GM11168 (cell line): ENCODE measurements around the gene PTPRN2.

Experiments
- in situ Hi-C: fragments of 300-500 bp; cut with MboI; formaldehyde crosslinking; loops from one replicate; pipeline ENCODE4 v1.12.0; 2022; ENCODE audit warnings: low sequenced_read_pairs; ENCODE audit not compliant: unreplicated experiment

Gene PTPRN2

DNA sequence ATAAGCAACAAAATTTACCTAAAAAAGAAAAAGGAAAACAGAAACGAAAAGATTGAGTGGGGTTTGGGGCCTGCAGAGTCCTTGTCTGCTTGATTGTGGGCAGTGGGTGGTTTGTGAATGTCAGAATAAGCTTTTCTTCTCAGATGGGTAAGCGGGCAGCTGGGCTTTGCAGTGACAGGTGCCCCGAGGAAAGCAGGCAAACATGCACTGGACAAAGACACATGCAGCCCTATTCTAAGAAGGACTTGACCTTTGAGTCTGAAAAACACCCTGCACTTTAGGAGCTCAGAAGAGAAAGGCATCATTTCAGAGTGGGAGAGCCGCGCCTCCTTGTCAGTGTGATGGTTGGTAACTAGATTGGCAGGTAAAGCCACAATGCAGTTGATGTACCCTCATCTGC lies 562.7 kb downstream of the PTPRN2 start:
- in situ Hi-C loops = no loop called here

DNA sequence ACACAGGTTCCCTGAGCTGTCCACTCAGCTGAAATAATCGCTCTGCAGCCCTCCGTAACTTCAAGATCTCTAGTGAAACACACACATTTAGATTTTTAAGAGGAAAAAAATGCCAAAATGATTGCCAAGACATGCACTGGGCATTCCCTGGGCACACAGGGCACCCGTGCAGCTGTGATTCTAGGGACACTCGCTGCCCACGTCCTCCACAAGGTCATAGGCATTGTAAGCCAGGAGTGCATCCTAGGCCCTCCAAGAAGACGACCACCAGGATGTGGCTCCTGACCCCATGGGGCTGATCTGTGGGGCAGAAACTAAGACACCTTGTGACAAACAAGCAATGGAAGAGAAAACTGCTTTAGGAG lies 563.3 kb downstream of the PTPRN2 start:
- in situ Hi-C loops = no loop called here

DNA sequence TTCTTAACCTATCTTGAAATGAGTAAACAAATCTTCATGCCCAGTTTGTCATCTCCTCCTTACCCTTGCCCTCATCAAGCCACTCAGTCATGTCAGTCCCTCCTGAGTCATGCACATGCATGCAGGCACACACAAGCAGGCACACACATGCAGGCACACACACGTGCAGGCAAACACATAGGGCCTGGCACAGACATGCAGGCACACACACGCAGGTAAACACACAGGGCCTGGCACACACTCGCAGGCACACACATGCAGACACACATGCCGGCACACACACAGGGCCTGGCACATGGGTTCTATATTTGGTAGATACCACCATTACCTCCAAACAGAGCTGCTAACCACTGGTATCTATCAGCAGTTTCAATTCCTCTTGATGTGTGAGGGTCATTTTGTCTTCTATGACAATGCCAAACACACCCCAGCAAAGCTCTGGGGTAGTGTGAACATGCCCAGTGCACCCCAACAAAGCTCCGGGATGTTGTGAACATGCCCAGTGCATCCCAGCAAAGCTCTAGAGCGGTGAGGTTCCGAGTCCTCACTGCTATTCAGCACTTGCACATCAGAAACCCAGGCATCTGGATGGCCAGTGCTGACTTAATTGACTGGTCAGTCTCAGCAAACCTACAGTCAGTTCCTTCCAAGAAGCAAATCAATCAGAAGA lies 563.8 kb downstream of the PTPRN2 start:
- in situ Hi-C loops = no loop called here

DNA sequence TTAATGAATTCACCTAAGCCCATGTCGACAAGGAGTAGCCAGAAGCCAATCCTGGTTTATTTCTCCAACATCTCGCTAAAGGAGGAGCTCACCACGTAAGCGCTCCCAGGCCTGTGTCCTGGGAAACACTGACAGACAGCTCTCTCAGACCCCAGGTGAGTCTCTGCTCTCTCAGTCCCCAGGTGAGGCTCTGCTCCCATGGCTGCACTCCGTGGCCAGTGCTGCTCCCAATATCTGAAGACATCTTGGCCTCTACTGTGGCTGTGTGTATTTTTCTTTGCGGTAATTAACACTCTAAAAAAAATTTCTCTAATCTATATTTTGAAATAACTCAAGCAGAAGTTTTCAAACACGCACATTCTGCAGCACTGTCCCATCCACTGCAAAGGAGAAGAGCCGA lies 564.5 kb downstream of the PTPRN2 start:
- in situ Hi-C loops = no loop called here

DNA sequence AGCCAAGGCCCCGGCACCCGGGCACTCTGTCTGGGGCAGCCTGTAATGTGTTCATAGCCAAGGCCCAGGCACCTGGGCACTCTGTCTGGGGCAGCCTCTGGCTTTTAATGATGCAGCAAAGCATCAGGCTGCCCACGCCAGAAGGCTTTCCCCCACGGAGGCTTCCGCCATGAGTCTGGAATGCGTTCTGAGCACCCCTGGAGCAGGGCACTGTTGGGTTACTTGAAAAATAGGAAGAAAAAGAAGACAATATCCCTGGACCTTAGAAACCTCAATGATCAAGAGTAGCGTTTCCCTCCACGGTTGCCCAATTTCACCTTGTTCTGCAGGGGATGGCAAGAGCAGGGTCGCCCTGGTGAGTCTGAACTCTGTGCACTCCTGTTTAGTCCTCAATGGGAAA lies 565.0 kb downstream of the PTPRN2 start:
- in situ Hi-C loops = no loop called here

DNA sequence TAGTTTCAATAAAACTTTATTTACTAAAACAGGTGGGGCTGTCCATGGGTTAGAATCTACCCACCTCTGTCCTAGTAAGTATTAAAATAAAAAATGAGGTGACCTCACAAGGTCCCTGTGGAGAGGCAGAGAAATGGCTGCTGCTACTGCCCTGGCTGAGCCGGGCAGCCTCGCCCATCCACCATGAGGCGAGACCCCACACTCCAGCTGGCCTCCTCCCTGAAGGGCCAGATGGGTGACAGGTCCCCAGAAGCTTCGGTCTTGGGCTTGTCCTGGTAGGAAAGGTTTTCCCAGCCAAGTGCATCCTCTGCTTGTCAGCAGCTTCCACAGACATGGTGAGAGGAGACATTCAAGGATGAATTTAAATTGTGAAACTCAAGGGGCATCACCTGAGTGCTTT lies 565.8 kb downstream of the PTPRN2 start:
- in situ Hi-C loops = no loop called here

DNA sequence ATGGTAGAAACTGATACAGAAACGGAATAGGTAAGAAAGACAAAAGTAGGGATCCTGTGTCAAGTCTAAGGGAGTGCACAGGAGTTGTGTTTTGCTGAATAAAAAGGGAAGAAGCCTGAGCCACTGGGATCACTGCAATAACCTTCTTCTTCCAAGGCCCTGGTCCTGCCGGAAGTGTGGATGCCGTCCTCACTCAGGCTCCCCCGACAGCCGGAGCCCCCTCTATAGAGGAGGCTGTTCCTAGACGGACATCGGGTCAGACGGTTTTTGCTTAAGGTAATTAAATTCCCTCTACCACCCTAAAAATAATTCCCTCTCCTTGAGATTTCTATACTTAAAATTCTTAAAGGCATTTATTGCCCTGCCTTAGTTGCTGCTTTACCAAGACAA lies 566.9 kb downstream of the PTPRN2 start:
- in situ Hi-C loops = no loop called here

DNA sequence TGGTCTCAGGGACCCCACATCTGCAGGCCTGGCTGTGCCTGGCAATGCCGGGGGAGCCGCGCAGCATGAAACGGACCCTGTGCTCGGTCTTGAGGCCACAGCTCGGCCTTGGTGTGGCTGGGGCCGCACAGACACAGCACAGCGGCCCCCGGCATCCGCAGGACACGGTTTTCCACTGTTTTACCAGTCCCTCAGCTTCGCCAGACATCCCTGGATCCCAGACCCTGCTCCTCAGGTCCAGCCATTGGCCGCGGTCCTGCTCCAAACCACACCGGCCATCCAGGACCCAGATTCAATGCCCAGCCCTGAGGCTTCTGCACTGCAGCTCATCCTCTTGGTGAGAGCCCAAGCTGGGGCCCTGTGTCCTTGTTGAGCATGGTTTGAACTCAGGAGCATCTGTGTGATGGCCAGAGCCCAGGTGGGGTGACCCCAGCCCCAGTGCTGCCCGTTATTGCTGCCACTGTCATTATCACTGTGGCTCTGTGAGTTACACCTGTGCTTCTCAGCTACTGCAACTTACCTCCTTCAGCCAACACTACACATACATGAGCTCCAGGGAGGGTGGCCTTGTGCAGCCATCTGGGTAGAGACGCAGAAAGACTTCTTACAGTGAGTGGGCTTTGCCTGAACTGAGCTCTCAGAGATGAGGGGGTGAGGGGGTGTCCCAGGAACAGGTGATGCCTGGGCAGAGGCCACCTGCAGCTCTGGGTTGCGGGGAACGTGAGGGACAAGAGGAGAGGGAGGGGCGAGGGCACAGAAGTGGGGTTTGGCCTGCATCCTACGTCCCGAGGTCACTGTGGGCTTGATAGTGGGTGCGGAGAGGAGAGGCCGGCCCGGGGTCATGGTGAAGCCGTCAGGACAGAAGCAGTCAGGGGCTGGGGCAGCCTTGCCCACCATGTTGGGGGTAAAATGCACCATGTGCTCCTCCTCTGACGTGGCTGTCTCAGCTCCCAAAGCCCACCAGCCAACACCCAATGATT lies 567.6 kb downstream of the PTPRN2 start:
- in situ Hi-C loops = no loop called here

DNA sequence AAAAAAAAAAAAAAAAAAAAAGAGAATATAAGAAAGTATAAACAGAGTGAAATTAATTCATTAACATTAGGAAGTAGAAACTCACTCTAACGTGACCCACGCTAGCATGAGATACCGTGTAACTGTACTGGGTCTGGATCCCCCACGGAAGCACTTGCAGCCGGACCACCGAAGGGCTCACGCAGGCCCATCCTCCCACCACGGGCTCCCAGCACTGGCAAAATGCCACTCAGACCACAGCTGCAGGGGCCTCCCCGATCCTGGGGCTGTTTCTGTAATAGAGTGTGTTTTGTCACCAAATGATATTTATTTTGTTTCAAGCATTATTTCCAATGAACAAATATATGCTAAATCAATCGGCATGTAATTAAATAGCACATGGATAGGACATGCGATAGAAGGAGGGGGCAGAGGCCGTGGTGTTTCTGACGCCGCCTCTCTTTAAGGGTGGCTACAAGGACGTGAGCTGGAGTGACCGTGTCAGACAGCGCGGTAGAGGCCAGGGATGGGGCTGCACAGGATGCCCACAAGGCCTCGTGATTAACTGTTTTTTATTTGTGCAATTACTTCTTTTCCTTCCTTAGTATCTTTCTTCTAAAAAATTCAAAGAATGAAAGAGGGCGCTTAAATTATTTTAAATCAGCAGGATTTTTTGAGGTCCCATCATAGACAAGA lies 568.5 kb downstream of the PTPRN2 start:
- in situ Hi-C loops = no loop called here

DNA sequence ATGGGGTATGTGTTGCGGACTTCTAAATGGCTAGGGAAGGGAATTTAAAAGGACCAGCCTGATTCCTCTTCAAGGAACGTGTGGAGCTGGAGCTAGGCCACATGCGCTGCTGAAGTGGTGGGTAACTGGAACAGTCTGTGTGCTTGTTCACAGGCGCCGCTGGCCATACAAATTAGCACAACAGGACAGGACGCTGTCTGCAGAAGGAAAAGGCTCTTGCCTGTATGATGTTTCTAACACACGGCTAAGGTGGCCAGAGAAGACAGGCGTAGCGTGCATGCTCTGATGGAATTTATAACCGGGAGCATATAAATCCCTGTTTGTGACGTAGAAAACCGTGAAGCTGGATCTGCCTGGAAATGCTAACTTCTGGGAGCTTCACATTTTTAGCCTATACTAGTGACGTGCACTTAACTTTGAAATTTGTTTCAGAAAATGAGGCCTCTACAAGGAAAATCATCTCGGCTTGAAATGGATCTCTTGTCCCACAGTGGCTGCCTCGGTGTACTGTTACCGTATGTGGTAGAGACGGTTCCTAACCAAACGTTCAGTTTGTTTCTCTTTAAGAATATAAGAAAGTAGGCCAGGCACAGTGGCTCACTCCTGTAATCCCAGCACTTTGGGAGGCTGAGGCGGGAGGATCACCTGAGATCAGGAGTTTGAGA lies 569.4 kb downstream of the PTPRN2 start:
- in situ Hi-C loops = no loop called here

DNA sequence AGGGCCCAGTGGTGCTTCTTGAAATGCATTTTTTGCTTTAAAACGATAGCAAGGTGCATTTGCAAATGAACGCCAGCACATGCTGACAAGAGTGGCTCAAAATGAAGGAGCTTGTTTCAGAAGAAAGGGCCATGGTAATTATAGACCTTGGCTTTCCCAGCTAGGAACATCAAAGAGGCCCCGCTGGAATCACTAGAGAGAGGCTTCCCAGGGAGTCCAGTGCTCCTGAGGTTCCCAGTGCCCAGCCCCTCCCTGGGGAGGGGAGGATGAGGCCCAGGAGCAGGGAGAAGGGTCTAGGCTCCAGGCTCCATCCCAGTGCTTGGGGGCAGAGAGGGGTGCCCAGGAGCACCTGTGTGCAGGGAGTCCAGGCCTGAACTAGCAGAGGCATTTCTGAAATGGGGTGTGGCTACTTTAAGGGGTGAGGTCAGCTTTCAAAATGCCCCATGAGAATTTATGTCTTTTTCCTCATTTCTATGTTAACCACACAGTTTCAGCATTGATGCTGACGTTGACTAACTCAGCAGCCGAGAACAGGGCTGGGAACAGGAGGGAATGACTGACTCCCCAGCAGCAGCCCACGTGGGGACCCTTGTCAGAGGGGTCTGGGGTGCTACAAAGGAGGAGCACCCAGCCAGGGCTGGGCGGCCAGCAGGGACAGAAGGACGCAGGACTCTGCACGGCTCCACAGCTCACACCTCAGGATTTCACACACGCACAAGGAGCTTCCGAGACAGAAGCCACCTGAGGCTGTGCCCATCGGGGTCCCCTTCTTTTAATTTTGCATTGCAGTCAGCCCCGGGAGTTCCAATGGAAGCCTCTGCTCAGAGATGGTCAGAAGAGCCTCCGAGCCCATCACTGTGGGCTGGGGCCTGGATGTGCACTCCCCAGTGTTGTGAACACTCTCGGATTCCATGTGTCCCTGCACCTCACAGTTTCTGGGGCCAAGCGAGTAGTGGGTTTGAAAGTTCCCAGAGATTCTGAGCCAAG lies 570.2 kb downstream of the PTPRN2 start:
- in situ Hi-C loops = no loop called here

DNA sequence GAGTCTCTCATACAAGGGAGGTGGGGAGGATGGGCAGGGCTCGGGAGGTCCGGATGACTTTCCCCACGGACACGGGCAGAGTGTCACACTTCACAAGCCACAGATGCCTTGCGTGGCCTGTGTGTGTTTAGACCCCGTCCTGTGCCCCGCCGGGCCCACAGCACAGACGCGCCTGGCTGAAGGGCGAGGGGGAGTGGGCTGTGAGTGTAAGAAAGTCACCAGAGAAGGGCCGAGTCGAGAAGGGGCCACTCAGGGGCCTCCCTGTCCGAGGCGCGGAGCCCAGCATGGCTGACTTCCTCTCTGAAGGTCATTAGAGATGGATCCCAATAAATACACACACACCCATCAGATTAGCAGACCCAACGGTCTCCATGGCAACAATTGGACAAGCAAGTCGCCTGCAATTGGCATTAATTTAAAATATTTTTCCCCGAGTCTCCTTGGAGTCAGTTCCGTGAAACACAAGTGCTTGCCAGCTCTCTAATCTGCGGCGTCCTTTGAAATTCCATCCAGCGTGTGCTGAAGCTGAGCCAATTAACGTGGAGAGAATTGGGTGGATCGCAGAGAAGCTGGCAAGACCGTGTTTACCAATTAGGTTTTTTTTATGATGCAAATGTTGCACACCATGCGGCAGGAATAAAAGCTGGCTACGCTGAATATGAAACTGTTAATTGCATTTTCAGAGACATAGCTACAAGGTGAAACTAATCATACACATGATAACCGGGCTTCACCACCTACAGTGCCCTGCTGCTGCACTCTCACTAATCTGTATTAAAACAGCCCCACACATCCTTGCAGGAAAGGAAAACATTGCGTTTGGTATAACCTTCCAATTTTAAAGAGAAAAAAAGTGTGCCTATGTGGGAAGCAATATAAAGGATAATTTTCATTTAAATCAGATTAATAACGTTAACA lies 571.2 kb downstream of the PTPRN2 start:
- in situ Hi-C loops = no loop called here

DNA sequence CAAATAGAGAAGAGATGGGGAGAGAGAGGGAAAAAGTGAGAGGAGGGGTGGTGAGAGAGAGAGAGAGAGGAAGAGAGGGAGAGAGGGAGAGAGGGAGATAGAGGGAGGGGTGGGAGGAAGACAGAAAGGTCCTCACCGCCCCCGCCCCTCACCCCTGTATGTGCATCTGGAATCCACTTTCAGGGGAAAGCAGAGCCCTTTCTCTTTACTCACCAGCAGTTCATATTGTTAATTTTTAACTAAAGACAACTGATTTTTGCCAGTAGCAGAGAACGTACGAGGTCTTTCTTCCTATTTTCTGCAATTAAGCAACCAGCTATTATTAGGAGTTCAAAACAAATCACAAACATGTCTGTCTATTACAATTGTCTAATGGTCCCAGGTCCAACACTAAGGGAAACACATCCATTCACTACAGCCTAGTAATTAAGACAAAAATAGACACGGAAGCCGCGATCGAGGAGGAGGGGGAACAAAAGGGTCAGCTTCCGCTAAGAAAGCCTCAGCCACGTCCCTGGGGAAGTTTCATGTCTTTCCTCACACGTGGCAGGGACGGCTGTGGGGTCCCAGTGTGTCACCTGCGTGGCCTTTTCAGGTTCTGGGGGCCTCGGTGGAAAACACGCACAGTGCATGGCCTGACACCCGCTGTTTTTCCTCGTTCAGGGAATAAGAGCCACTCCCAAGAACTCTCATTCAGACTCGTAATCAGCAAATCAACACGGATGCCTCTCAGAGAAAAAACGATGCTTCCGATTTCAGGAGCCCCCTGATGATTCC lies 572.0 kb downstream of the PTPRN2 start:
- in situ Hi-C loops = no loop called here

DNA sequence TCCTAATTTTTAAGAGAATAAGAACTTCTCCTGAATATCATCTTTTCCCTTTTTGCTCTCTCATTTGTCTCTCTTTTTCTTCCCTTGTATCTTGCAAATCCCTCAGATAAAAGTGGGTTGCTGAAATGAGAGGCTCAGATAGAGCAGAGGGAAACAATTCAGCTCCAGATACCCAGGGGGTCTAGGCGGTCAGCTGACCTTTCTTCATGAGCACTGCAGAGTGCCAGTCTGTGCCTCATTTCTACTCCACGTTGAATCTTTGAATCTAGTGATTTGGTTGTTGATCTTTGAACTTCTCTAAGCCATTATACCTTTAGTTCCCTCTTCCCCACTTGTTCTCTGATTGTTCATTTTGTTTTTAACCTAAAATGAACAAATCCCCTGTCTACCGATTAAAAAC lies 572.6 kb downstream of the PTPRN2 start:
- in situ Hi-C loops = no loop called here

DNA sequence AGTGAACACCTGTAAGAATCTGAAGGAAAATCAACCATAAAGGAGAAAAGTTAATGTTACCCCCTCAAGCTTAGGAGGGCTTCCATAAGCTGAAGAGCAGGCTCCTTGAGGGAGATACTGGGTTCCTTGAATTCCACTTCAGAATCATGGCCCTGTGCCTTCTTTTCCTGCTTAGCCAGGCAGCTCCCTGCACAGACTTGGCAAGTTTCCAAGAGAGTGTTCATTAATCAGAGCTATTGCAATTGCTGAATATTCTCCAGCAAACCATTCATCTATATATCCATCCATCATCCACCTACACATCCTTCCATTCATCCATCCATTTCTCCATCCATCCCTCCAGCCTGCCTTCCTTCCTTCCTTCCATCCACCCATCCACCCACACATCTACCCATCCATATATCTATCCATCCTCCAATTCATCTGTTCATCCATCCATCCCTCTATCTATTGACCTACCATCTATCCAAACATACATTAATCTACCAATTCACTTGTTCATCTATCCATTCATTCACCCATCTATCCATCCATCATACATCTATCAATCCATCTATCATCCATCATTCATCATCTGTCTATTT lies 574.4 kb downstream of the PTPRN2 start:
- in situ Hi-C loops = no loop called here

DNA sequence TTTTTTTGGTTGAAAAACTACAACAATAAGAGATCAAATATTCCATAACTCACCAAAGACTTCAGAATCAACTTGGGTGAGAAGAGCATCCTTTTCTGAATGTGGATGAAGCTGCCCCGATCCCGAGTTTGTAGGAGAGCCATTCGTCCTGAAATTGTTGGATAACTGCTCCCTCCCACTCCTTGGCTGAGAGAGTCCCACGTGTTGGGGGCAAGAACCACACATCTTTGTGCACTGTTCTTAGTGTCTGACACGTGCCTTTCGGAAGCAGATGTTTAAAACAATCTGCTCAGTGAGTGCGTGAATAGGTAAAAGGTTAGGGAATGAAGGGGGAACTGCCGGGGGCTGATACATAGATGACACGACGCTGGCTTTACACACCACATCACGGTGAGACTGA lies 575.7 kb downstream of the PTPRN2 start:
- in situ Hi-C loops = no loop called here

DNA sequence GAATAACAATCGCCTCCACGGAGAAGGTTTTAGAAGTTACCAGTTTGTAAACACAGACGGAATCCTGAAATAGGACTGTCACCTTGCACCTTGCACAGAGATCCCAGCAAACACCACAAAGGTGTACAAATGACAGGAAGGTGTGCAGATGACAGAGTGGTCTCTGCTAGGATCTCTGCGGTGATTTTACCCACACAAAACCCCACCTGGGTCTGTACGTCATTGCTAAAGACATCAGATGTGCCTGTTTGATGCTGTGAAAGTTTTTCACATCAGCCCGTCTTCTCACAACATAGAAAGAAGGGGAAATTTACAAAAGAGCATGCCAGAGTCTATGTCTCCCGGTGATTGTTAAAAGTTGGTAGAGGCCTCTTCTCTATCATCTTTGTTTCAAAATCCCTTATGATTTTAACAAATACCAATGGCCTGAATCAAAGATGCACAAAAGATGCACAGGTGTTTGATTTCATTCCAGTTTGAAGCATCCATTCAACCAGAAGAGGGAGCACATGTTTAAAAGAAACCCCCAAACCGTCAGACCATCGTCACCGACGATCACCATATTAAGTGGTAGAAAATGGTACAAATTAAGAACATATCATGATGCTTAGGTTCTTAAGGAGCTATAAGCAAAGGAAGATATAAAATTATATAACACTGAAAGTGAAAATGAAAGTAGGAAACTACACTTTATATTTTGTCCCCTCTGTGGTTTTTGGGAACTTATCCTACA lies 576.5 kb downstream of the PTPRN2 start:
- in situ Hi-C loops = no loop called here
